SU-DHL-6 (cell line): Measurements from ENCODE around the gene MAP3K8.

Experiments used
- EZH2phosphoT487 ChIP-seq: fragments of 200-600 bp; sonication (generic), shearing (Covaris generic); conservative IDR thresholded peaks from 2 replicates; pipeline ENCODE4 v1.6.1; 2018; ENCODE audit warnings: mild to moderate bottlenecking, antibody characterized with exemption, low read length, moderate library complexity, mixed read lengths
- TF ChIP-seq, protein P1 (sequence below): fragments of 200-600 bp; sonication (generic); IDR thresholded peaks from one replicate; pipeline ENCODE4 v1.5.1; 2017; ENCODE audit warnings: antibody characterized with exemption, mild to moderate bottlenecking, low read length, moderate library complexity; ENCODE audit not compliant: insufficient read depth, poor library complexity, severe bottlenecking

DNA sequence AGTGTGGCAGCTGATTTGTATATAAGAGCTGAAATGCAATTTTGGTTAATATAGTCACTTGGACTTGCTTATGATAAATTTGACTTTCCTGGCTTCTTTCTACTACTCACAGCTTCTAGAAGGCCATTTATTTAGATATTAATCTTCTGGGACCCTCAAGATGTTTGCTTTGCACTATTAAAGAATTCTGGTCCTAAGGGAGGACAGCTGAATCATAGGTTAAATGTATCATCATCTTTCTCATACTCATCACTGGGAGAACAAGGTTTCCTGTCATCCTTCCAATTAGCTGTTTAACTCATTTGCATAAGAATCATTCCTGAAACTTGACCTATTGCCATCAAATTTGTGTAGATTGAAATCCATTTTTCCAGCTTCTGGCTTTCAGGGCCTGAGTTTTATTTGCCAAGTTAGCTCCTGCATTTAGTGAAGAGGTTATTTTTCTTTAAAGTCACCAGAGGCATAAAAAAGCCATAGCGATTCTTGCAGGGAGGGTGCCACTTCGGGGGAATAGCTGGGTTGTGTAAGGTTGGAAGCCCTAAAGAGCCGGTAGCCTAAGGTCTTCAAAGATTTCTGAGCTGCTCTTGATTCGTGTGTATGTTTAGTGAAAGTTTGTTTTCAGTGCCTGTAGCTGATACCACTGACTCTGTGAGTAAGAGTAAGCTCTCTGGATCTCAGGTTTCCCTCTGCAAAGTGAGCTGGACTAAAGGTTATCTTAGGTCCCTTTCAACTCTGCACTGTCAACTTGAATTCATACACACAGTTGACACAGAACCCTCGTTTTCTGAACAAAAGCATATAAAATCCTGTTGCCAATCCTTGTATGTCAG, 4.3 kb downstream of the MAP3K8 start:
- TF ChIP-seq, protein P1, sequence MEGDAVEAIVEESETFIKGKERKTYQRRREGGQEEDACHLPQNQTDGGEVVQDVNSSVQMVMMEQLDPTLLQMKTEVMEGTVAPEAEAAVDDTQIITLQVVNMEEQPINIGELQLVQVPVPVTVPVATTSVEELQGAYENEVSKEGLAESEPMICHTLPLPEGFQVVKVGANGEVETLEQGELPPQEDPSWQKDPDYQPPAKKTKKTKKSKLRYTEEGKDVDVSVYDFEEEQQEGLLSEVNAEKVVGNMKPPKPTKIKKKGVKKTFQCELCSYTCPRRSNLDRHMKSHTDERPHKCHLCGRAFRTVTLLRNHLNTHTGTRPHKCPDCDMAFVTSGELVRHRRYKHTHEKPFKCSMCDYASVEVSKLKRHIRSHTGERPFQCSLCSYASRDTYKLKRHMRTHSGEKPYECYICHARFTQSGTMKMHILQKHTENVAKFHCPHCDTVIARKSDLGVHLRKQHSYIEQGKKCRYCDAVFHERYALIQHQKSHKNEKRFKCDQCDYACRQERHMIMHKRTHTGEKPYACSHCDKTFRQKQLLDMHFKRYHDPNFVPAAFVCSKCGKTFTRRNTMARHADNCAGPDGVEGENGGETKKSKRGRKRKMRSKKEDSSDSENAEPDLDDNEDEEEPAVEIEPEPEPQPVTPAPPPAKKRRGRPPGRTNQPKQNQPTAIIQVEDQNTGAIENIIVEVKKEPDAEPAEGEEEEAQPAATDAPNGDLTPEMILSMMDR = no peak
- TF ChIP-seq EZH2phosphoT487 = no peak
